Rectal smooth muscle tissue (tissue), 1 donor: ENCODE results near the gene FASTK.

ENCODE experiments used
- H3K27ac ChIP-seq: one replicate; pipeline ENCODE4 v1.7.0; 2013; ENCODE audit warnings: low read depth, low read length, inconsistent platforms
- H3K27me3 ChIP-seq: one replicate; pipeline ENCODE4 v1.7.0; 2013; ENCODE audit warnings: low read length; ENCODE audit not compliant: control insufficient read depth, insufficient read depth
- H3K36me3 ChIP-seq: one replicate; pipeline ENCODE4 v1.7.0; 2013; ENCODE audit warnings: low read length; ENCODE audit not compliant: control insufficient read depth, insufficient read depth
- H3K4me1 ChIP-seq: one replicate; pipeline ENCODE4 v1.7.0; 2013; ENCODE audit warnings: low read length; ENCODE audit not compliant: control insufficient read depth, insufficient read depth
- H3K4me3 ChIP-seq: one replicate; pipeline ENCODE4 v1.7.0; 2013; ENCODE audit warnings: low read length
- H3K9ac ChIP-seq: one replicate; pipeline ENCODE4 v1.7.0; 2013; ENCODE audit warnings: low read length

FASTK gene

GRCh38 chr7:151123158-151123821 lies 42.7 kb upstream of the FASTK start:
- Histone ChIP-seq H3K9ac (no peak overlapping the region), H3K4me3 (no peak overlapping the region), H3K4me1 (no peaks in the 10 kb centered on the region), H3K27me3 (no peaks in the 10 kb centered on the region), H3K36me3 (peaks cover 31% of the 10 kb centered on the region), H3K27ac (no peak overlapping the region)

GRCh38 chr7:151122796-151123157 lies 42.2 kb upstream of the FASTK start:
- no peaks in the 10 kb centered on the region for H3K27me3 ChIP-seq
- no peak overlapping the region for H3K4me3 ChIP-seq
- no peak overlapping the region for H3K9ac ChIP-seq
- peaks cover 27% of the 10 kb centered on the region for H3K36me3 ChIP-seq
- H3K4me1 ChIP-seq = no peaks in the 10 kb centered on the region
- no peak overlapping the region for H3K27ac ChIP-seq

GRCh38 chr7:151122276-151122675 lies 41.7 kb upstream of the FASTK start:
- Histone ChIP-seq H3K27me3 (no peaks in the 10 kb centered on the region), H3K9ac (no peak overlapping the region), H3K4me3 (no peak overlapping the region), H3K4me1 (no peaks in the 10 kb centered on the region), H3K36me3 (peaks cover 27% of the 10 kb centered on the region), H3K27ac (no peak overlapping the region)

- no peaks in the 10 kb centered on the region for H3K27me3 ChIP-seq
- H3K4me3 ChIP-seq = no peak overlapping the region
- H3K27ac ChIP-seq = no peak overlapping the region
- H3K36me3 ChIP-seq = peaks cover 27% of the 10 kb centered on the region
- no peak overlapping the region for H3K9ac ChIP-seq
- H3K4me1 ChIP-seq = no peaks in the 10 kb centered on the region
These were observed 41.0 kb upstream of the FASTK start for GRCh38 chr7:151121380-151122170.

GRCh38 chr7:151120896-151121295 lies 40.3 kb upstream of the FASTK start:
- Histone ChIP-seq H3K27me3 (no peaks in the 10 kb centered on the region), H3K4me3 (no peak overlapping the region), H3K4me1 (no peaks in the 10 kb centered on the region), H3K36me3 (peaks cover 27% of the 10 kb centered on the region), H3K9ac (no peak overlapping the region), H3K27ac (no peak overlapping the region)

GRCh38 chr7:151119902-151120301 lies 39.3 kb upstream of the FASTK start:
- Histone ChIP-seq H3K4me1 (no peaks in the 10 kb centered on the region), H3K36me3 (peaks cover 27% of the 10 kb centered on the region), H3K27ac (no peak overlapping the region), H3K9ac (no peak overlapping the region), H3K4me3 (no peak overlapping the region), H3K27me3 (no peaks in the 10 kb centered on the region)

- Histone ChIP-seq H3K36me3 (peaks cover 27% of the 10 kb centered on the region), H3K4me1 (peaks cover 3% of the 10 kb centered on the region), H3K9ac (no peak overlapping the region), H3K27me3 (peaks cover 2% of the 10 kb centered on the region), H3K4me3 (no peak overlapping the region), H3K27ac (no peak overlapping the region)
These were observed 38.4 kb upstream of the FASTK start for GRCh38 chr7:151119055-151119415.

- Histone ChIP-seq H3K27me3 (peaks cover 2% of the 10 kb centered on the region), H3K36me3 (peaks cover 27% of the 10 kb centered on the region), H3K4me1 (peaks cover 4% of the 10 kb centered on the region), H3K9ac (no peak overlapping the region), H3K4me3 (no peak overlapping the region), H3K27ac (no peak overlapping the region)
These were observed 37.8 kb upstream of the FASTK start for GRCh38 chr7:151118108-151119054.

GRCh38 chr7:151117565-151117964 lies 37.0 kb upstream of the FASTK start:
- no peak overlapping the region for H3K27ac ChIP-seq
- no peak overlapping the region for H3K9ac ChIP-seq
- H3K4me1 ChIP-seq = peaks cover 4% of the 10 kb centered on the region
- peaks cover 2% of the 10 kb centered on the region for H3K27me3 ChIP-seq
- H3K4me3 ChIP-seq = no peak overlapping the region
- H3K36me3 ChIP-seq = peaks cover 27% of the 10 kb centered on the region

- Histone ChIP-seq H3K4me1 (peaks cover 4% of the 10 kb centered on the region), H3K4me3 (no peak overlapping the region), H3K27ac (no peak overlapping the region), H3K27me3 (peaks cover 2% of the 10 kb centered on the region), H3K36me3 (peaks cover 27% of the 10 kb centered on the region), H3K9ac (no peak overlapping the region)
These were observed 36.2 kb upstream of the FASTK start for GRCh38 chr7:151116603-151117440.

GRCh38 chr7:151115836-151116418 lies 35.3 kb upstream of the FASTK start:
- peaks cover 4% of the 10 kb centered on the region for H3K4me1 ChIP-seq
- no peak overlapping the region for H3K4me3 ChIP-seq
- peaks cover 2% of the 10 kb centered on the region for H3K27me3 ChIP-seq
- peaks cover 21% of the 10 kb centered on the region for H3K36me3 ChIP-seq
- no peak overlapping the region for H3K9ac ChIP-seq
- H3K27ac ChIP-seq = no peak overlapping the region
